ENCODE measurements around the gene EFCC1.

GRCh38 chr3:129061888-129062834, 61.1 kb downstream of the EFCC1 start:
- TF ChIP-seq CTCF (IDR thresholded peaks at IDR 0.05) = no peak
- TF ChIP-seq POLR2A (IDR thresholded peaks at IDR 0.05) = no peak
